PC-9 (cell line): ENCODE data around the gene TBC1D5.

Experiments used
- CTCF ChIP-seq: fragments of 200-600 bp; sonication (generic); conservative IDR thresholded peaks from 2 replicates; pipeline ENCODE4 v1.6.1; 2017; ENCODE audit warnings: mixed run types, antibody characterized with exemption, mild to moderate bottlenecking, moderate library complexity
- EZH2 ChIP-seq: fragments of 200-600 bp; sonication (generic); IDR thresholded peaks from 2 replicates; pipeline ENCODE4 v1.8.0; 2017; ENCODE audit warnings: antibody characterized with exemption, low read depth

DNA sequence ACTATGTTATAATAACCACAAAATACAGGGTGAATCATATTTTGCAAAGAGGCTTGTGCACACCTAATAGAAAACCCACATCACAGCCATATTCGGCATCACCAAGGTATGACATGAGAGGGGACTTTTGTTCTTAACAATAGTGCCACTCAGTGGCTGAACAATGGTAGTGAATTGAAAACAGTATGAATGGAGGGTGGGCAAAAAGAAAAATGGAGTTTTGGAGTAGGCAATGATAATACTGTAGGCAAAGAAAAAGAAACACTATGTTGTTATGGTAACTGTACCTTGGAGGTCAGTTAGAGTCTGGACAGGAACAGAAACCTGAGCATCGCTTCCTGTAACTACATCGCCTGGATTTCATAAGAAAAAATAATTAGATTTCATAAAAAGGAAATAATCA, 509.0 kb downstream of the TBC1D5 start:
- TF ChIP-seq CTCF = peak; percentile 89
- no peak for TF ChIP-seq EZH2
